ENCODE data around the gene SPEM3.
A peak's percentile ranks its signal among the peaks of the same experiment; 100 is the strongest.

The SPEM3 gene

DNA sequence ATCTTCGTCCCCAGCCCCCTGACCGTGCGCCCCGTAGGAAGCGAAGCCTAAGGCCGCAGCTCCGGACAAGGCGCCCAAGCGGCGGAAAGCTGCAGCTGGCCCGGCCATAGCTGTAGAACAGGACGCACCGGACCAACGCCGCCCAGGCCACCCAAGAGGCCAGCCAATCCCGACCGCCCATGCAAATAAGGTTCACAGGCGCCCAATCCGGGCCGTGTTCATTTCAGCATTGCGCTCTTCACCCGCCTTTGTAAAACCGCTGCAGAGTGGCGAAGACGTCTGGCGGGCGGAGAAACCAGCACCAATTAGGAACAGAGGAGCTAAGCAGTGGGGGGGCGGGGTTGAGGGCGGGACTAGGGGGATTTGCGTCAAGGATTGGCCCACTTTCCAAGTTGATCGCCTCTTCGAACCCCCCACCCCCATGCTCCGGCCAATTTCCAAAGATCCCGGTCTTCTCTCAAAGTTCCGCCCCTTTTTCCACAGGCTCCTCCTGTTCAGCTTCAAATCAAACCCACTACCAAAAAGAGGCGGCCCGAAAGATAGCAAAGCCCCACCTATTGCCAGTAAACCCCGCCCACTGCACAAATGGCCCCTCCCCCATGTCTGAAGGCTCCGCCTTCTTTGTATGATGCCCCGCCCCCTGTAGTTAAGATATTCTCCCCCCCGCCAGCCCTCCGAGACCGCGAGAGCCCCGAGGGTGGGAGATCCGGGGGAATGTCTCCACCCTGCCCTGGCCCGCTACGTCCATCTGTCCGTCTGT, 24.5 kb upstream of the SPEM3 start, which contains the start of gene TMEM256:
Gene TMEM256 (minus strand): TSS at position 121 of the 760 bp plus-strand sequence. CDS start 13 bp downstream, at position 108.
- DNase-seq = peak; percentile 99

DNA sequence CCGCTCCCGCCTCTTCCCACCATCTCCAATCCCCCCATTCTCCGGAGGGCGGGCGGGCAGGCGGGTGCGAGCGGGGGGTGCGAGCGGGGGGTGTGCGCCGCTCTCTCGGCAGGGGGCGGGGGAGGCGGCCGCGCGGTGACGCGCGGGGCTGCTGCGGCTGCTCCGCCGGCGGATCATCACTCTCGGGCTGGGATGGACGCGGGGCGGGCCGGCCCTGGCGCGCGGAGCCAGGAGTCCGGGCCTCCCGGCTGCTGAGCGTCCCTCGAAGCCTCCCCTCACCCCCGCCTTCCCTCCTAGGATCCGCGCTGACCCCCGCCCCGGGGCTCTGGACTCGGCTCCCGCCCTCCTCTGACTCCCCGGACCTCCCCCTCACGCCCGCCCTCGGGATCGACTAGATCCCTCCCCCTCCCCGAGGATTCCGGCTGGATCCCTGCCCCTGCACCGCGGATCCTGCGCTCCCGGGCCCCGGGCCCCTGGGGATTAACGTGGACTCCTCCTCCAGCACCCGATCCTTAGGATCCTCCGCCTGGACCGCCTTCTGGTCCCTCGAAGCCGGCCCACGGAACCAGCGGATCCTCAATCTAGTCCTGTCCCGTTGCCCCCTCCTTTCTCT, 23.8 kb upstream of the SPEM3 start:
- DNase-seq = peak; percentile 72

DNA sequence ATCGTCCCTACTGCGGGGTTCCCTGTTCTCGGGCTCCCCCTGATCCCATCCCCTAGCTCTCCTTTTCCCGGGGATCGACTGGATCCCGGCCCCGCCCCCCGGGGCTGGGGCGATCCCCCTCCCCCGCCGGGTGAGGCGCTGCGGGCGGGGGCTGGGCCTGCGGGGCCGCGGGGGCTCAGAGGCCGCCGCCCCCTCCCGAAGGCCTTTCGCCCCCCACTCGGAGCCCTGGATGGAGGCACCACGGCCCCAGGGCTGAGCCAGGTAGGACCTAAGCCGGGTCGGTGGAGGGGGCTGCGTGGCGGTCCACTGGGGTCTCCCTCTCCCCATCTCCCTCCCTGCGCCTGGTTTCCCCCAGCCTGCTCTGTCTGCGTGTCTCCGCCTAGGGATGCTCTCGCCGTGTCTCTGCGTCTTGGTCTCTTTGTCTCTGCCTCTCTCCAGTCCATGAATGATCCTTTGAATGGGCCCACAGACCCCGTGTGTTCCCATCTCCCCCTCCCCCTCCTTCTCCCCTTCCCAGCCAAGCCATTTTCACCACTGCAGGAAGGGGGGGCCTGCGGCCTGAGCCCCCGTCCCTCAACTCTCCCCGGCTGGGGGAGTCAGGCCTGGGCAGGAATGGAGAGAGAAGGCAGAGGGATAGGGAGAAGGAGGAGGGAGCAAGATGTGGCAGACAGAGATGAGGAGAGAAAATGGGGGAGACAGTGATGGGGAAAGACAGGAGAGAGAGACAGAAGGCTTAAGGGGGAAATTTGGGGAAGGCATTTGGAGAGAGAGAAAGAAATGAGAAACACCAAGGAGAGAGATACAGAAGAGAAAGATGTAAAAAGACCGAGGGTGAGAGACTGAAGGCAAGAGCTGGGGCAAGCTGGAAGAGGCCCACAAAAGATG, 23.1 kb upstream of the SPEM3 start:
- no peak for DNase-seq

- DNase-seq = peak; percentile 66
Measured at GRCh38 chr17:7406235-7406825, 22.3 kb upstream of the SPEM3 start.

DNA sequence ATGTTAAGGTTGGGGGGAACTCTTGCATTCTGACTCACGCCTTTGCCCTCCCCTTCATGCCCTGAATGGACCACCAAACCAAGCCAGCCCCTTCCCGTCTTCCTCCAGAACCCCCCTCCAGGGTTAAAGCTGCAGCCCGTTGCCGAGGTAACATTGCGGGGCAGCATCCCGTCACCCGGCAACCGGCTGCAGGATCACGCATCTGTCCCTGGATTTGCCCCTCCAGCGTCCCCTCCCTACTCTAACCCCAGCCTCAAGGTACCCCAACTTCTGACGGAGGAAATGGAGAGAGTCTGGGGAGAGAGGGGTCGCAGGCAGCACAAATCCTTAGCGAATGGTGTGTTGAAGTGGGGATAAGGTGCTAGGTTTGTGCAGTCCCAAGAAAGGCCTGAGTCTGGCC, 21.6 kb upstream of the SPEM3 start:
- no peak for DNase-seq

GRCh38 chr17:7407485-7408251, 21.0 kb upstream of the SPEM3 start, which contains the start of gene NLGN2:
NLGN2 (plus strand) TSS chr17:7407845; CDS start chr17:7408256, 411 bp downstream.
- DNase-seq = no peak

GRCh38 chr17:7408252-7408727, 20.4 kb upstream of the SPEM3 start:
- DNase-seq = no peak

GRCh38 chr17:7408863-7409262, 19.8 kb upstream of the SPEM3 start:
- DNase-seq = no peak

GRCh38 chr17:7409716-7410115, 18.9 kb upstream of the SPEM3 start:
- no peak for DNase-seq

DNA sequence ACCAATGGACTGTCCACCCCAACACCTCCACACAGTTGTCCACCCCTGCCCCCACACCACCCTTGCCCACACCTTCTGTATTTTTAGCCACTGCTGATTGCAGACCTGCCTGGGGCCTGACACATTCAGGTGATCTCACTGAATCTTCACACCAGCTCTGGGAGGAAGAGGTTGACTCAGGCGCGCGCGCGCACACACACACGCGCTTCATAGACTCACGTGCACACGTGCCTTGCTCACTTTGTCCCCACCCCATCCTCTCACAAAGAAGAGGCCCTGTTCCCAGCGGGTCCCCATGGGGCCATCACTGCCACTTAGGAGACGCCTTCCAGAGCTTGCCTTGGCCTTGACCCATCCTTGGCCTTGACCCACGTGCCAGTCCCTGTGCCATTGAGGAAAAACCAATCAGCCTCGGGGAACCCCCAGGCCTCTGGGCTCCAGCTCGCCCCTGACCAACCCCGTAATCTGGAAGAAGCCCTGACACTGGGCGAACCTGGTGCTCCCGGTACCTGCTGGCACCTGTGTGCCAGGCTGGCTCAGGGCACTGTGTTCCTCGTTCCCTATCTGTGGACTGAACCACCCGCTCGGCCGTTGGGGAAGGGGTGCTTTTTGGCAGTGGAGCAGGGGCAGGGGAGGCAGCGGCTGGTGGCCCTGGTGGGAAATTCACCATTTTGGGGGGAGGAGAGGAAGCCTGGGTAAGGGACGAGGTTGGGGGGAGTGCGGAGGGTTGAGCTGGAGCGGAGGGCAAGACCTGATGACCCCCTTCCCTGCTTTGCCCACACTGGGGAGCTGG, 17.8 kb upstream of the SPEM3 start:
- DNase-seq = no peak

GRCh38 chr17:7411427-7411750, 17.3 kb upstream of the SPEM3 start:
- no peak for DNase-seq

DNA sequence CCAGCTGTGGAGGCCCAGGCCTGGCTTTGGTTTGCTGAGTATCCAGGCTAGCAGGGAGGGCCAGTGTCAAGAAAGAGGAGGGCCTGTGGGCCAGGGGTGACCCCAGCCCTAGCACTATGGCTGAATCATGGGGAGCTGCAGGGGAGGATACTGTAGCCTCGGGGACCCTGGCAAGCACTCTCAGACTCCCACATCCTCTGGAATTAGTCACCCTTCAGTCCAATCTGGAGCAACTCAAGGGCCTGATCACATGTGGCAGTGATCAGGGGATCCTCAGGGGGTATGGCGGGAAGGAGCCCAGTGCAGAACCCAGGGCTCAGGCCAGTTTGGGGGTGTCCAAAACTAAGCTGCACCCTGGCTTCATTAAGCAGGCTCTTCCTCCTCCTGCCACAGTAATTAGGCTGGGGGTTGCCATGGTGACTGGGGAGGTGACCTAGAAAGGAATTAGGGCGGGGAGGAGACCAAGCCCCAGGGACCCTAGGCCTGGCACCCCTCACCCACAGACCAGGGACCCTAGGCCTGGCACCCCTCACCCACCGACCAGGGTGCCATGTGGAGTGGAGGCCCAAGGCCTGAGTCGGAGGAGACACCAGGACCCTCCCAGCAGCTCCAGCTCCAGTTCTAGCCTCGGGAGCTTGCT, 15.2 kb upstream of the SPEM3 start:
- DNase-seq = no peak

- no peak for DNase-seq
Measured at GRCh38 chr17:7414837-7415236, 13.8 kb upstream of the SPEM3 start.

DNA sequence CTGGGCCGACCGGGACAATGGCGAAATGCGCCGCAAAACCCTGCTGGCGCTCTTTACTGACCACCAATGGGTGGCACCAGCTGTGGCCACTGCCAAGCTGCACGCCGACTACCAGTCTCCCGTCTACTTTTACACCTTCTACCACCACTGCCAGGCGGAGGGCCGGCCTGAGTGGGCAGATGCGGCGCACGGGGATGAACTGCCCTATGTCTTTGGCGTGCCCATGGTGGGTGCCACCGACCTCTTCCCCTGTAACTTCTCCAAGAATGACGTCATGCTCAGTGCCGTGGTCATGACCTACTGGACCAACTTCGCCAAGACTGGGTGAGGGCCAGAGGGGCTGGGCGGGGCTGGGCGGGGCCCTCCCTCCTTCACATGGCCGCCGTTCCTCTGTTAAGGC, 12.9 kb upstream of the SPEM3 start:
- DNase-seq = no peak

- no peak for DNase-seq
Measured at GRCh38 chr17:7416323-7416722, 12.3 kb upstream of the SPEM3 start.

- DNase-seq = no peak
Measured at GRCh38 chr17:7417056-7417655, 11.5 kb upstream of the SPEM3 start.

- DNase-seq = no peak
Measured at GRCh38 chr17:7418472-7419152, 10.0 kb upstream of the SPEM3 start.

DNA sequence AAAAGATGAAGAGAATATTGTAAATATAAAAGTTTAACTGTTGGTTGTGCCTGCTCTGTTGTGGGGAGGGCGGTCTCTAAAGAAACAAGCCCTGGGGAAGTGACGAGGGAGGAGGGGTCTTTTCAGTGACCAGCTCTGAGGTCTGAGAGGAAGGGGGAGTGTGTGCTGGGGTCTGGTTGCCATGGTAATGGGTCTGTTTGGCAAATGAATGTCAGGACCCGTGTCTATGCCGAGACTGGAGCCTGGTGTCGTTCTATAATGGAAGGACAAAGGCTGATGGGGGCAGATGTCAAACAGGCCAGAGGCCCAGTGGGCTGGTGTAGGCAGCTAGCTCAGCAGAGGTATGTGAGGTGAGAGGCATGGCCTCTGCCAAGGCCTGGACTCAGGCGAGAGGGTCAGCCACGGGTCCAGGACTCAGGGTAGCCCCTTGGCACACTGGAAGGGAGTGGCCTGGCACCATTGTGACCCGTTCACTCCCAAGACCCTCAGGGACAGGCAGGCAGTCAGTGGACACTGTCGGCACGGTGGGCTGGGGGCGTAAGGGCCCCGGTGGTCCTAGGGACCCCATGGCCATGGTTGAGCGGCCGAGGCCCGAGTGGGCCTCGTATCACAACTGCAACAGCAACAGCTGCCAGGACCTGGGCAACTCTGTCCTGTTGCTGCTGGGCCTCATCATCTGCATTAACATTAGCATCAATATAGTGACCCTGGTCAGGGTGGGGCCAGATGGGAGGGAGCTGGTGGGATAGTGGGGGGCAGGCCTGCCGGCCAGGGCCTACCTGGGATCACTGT, 8.6 kb upstream of the SPEM3 start, which contains the start of gene SPEM1:
Gene SPEM1 (plus strand): TSS at position 506 of the 792 bp plus-strand sequence. CDS start 61 bp downstream, at position 567.
- DNase-seq = no peak

DNA sequence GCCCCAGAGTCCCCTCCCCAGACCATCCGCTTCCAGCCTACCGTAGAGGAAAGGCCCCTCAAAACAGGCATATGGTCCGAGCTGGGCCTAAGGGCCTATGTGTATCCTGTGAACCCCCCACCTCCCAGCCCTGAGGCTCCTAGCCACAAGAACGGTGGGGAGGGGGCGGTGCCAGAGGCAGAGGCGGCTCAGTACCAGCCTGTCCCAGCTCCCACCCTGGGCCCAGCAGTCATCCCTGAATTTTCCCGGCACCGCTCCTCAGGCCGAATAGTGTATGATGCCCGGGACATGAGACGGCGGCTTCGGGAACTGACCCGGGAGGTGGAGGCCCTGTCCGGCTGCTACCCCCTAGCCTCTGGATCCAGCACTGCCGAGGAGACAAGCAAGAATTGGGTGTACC, 7.5 kb upstream of the SPEM3 start:
- DNase-seq = no peak
